ENCODE data around the gene PLCB4. TPM values are rescaled to one million over a fixed set of nuclear protein-coding genes. Genes with fewer than 3 reads are reported as not detected.

PLCB4 gene
- total and polyA plus RNA-seq, 4 donors = 17.1 to 32.5 (median 21.2) TPM

- no peak overlapping the region for H3K4me3 ChIP-seq (ENCODE audit: low read depth, low read length)
- H3K36me3 ChIP-seq (ENCODE audit: control insufficient read depth, insufficient read depth, low read length) = no peaks in the 10 kb centered on the region
- H3K27ac ChIP-seq (ENCODE audit: low read depth, low read length) = no peak overlapping the region
- H3K4me1 ChIP-seq (ENCODE audit: control insufficient read depth, insufficient read depth, low read length) = no peaks in the 10 kb centered on the region
- H3K9me3 ChIP-seq (ENCODE audit: control insufficient read depth, insufficient read depth, low read length) = no peaks in the 10 kb centered on the region
- H3K27me3 ChIP-seq (ENCODE audit: control insufficient read depth, insufficient read depth, low read length) = no peaks in the 10 kb centered on the region
- 100% methylated on average over 1 of the region's 4 CpGs for WGBS (ENCODE audit: insufficient coverage)
- no peak for DNase-seq (ENCODE audit: low read depth in 4 of 6, low spot score in 6 of 6)
These were observed 166.6 kb downstream of the PLCB4 start for GRCh38 chr20:9235518-9235917.

GRCh38 chr20:9236458-9236857 is 167.6 kb downstream of the PLCB4 start:
- peak in 1 of 6 donors; percentile 62 for DNase-seq (ENCODE audit: low read depth in 4 of 6, low spot score in 6 of 6)
- no peaks in the 10 kb centered on the region for H3K27me3 ChIP-seq (ENCODE audit: control insufficient read depth, insufficient read depth, low read length)
- H3K36me3 ChIP-seq (ENCODE audit: control insufficient read depth, insufficient read depth, low read length) = no peaks in the 10 kb centered on the region
- 57% methylated on average over 1 of the region's 4 CpGs for WGBS (ENCODE audit: insufficient coverage)
- no peak overlapping the region for H3K27ac ChIP-seq (ENCODE audit: low read depth, low read length)
- H3K9me3 ChIP-seq (ENCODE audit: control insufficient read depth, insufficient read depth, low read length) = no peaks in the 10 kb centered on the region
- no peaks in the 10 kb centered on the region for H3K4me1 ChIP-seq (ENCODE audit: control insufficient read depth, insufficient read depth, low read length)
- H3K4me3 ChIP-seq (ENCODE audit: low read depth, low read length) = no peak overlapping the region

GRCh38 chr20:9241232-9241692 is 172.4 kb downstream of the PLCB4 start:
- Histone ChIP-seq H3K4me3 (ENCODE audit: low read depth, low read length) (no peak overlapping the region), H3K36me3 (ENCODE audit: control insufficient read depth, insufficient read depth, low read length) (no peaks in the 10 kb centered on the region), H3K27ac (ENCODE audit: low read depth, low read length) (no peak overlapping the region), H3K9me3 (ENCODE audit: control insufficient read depth, insufficient read depth, low read length) (no peaks in the 10 kb centered on the region), H3K27me3 (ENCODE audit: control insufficient read depth, insufficient read depth, low read length) (no peaks in the 10 kb centered on the region), H3K4me1 (ENCODE audit: control insufficient read depth, insufficient read depth, low read length) (no peaks in the 10 kb centered on the region)
- DNase-seq (ENCODE audit: low read depth in 4 of 6, low spot score in 6 of 6) = no peak

- Histone ChIP-seq H3K27me3 (ENCODE audit: control insufficient read depth, insufficient read depth, low read length) (no peaks in the 10 kb centered on the region), H3K27ac (ENCODE audit: low read depth, low read length) (no peak overlapping the region), H3K9me3 (ENCODE audit: control insufficient read depth, insufficient read depth, low read length) (no peaks in the 10 kb centered on the region), H3K4me1 (ENCODE audit: control insufficient read depth, insufficient read depth, low read length) (no peaks in the 10 kb centered on the region), H3K36me3 (ENCODE audit: control insufficient read depth, insufficient read depth, low read length) (no peaks in the 10 kb centered on the region), H3K4me3 (ENCODE audit: low read depth, low read length) (no peak overlapping the region)
- WGBS (ENCODE audit: insufficient coverage) = 83% methylated on average over 3 of the region's 3 CpGs
- no peak for DNase-seq (ENCODE audit: low read depth in 4 of 6, low spot score in 6 of 6)
These were observed 173.0 kb downstream of the PLCB4 start for GRCh38 chr20:9241721-9242427.

GRCh38 chr20:9243986-9244385 is 175.1 kb downstream of the PLCB4 start:
- no peaks in the 10 kb centered on the region for H3K27me3 ChIP-seq (ENCODE audit: control insufficient read depth, insufficient read depth, low read length)
- DNase-seq (ENCODE audit: low read depth in 4 of 6, low spot score in 6 of 6) = no peak
- H3K4me3 ChIP-seq (ENCODE audit: low read depth, low read length) = no peak overlapping the region
- no CpG with 5 or more reads among the region's 1 CpG for WGBS (ENCODE audit: insufficient coverage)
- H3K27ac ChIP-seq (ENCODE audit: low read depth, low read length) = no peak overlapping the region
- H3K36me3 ChIP-seq (ENCODE audit: control insufficient read depth, insufficient read depth, low read length) = no peaks in the 10 kb centered on the region
- H3K9me3 ChIP-seq (ENCODE audit: control insufficient read depth, insufficient read depth, low read length) = no peaks in the 10 kb centered on the region
- H3K4me1 ChIP-seq (ENCODE audit: control insufficient read depth, insufficient read depth, low read length) = no peaks in the 10 kb centered on the region

GRCh38 chr20:9244811-9245210 is 175.9 kb downstream of the PLCB4 start:
- Histone ChIP-seq H3K9me3 (ENCODE audit: control insufficient read depth, insufficient read depth, low read length) (no peaks in the 10 kb centered on the region), H3K36me3 (ENCODE audit: control insufficient read depth, insufficient read depth, low read length) (no peaks in the 10 kb centered on the region), H3K27me3 (ENCODE audit: control insufficient read depth, insufficient read depth, low read length) (no peaks in the 10 kb centered on the region), H3K4me3 (ENCODE audit: low read depth, low read length) (no peak overlapping the region), H3K4me1 (ENCODE audit: control insufficient read depth, insufficient read depth, low read length) (no peaks in the 10 kb centered on the region), H3K27ac (ENCODE audit: low read depth, low read length) (no peak overlapping the region)
- DNase-seq (ENCODE audit: low read depth in 4 of 6, low spot score in 6 of 6) = no peak
- WGBS (ENCODE audit: insufficient coverage) = 93% methylated on average over 2 of the region's 2 CpGs

GRCh38 chr20:9246731-9247130 is 177.8 kb downstream of the PLCB4 start:
- Histone ChIP-seq H3K36me3 (ENCODE audit: control insufficient read depth, insufficient read depth, low read length) (no peaks in the 10 kb centered on the region), H3K27me3 (ENCODE audit: control insufficient read depth, insufficient read depth, low read length) (no peaks in the 10 kb centered on the region), H3K9me3 (ENCODE audit: control insufficient read depth, insufficient read depth, low read length) (no peaks in the 10 kb centered on the region), H3K4me3 (ENCODE audit: low read depth, low read length) (no peak overlapping the region), H3K4me1 (ENCODE audit: control insufficient read depth, insufficient read depth, low read length) (no peaks in the 10 kb centered on the region), H3K27ac (ENCODE audit: low read depth, low read length) (no peak overlapping the region)
- no peak for DNase-seq (ENCODE audit: low read depth in 4 of 6, low spot score in 6 of 6)
- WGBS (ENCODE audit: insufficient coverage) = no CpG with 5 or more reads among the region's 1 CpG

- no peak overlapping the region for H3K27ac ChIP-seq (ENCODE audit: low read depth, low read length)
- H3K4me3 ChIP-seq (ENCODE audit: low read depth, low read length) = no peak overlapping the region
- no peaks in the 10 kb centered on the region for H3K9me3 ChIP-seq (ENCODE audit: control insufficient read depth, insufficient read depth, low read length)
- H3K27me3 ChIP-seq (ENCODE audit: control insufficient read depth, insufficient read depth, low read length) = no peaks in the 10 kb centered on the region
- no peaks in the 10 kb centered on the region for H3K36me3 ChIP-seq (ENCODE audit: control insufficient read depth, insufficient read depth, low read length)
- H3K4me1 ChIP-seq (ENCODE audit: control insufficient read depth, insufficient read depth, low read length) = no peaks in the 10 kb centered on the region
- no CpG with 5 or more reads among the region's 1 CpG for WGBS (ENCODE audit: insufficient coverage)
- no peak for DNase-seq (ENCODE audit: low read depth in 4 of 6, low spot score in 6 of 6)
These were observed 181.6 kb downstream of the PLCB4 start for GRCh38 chr20:9250511-9250910.

- no peak for DNase-seq (ENCODE audit: low read depth in 4 of 6, low spot score in 6 of 6)
- 88% methylated on average over 3 of the region's 4 CpGs for WGBS (ENCODE audit: insufficient coverage)
- Histone ChIP-seq H3K4me3 (ENCODE audit: low read depth, low read length) (no peak overlapping the region), H3K4me1 (ENCODE audit: control insufficient read depth, insufficient read depth, low read length) (no peaks in the 10 kb centered on the region), H3K9me3 (ENCODE audit: control insufficient read depth, insufficient read depth, low read length) (no peaks in the 10 kb centered on the region), H3K36me3 (ENCODE audit: control insufficient read depth, insufficient read depth, low read length) (no peaks in the 10 kb centered on the region), H3K27me3 (ENCODE audit: control insufficient read depth, insufficient read depth, low read length) (no peaks in the 10 kb centered on the region), H3K27ac (ENCODE audit: low read depth, low read length) (no peak overlapping the region)
These were observed 184.2 kb downstream of the PLCB4 start for GRCh38 chr20:9253006-9253539.

GRCh38 chr20:9255171-9255570 is 186.3 kb downstream of the PLCB4 start:
- 100% methylated on average over 1 of the region's 1 CpG for WGBS (ENCODE audit: insufficient coverage)
- Histone ChIP-seq H3K27ac (ENCODE audit: low read depth, low read length) (no peak overlapping the region), H3K36me3 (ENCODE audit: control insufficient read depth, insufficient read depth, low read length) (no peaks in the 10 kb centered on the region), H3K4me3 (ENCODE audit: low read depth, low read length) (no peak overlapping the region), H3K27me3 (ENCODE audit: control insufficient read depth, insufficient read depth, low read length) (no peaks in the 10 kb centered on the region), H3K4me1 (ENCODE audit: control insufficient read depth, insufficient read depth, low read length) (no peaks in the 10 kb centered on the region), H3K9me3 (ENCODE audit: control insufficient read depth, insufficient read depth, low read length) (no peaks in the 10 kb centered on the region)
- DNase-seq (ENCODE audit: low read depth in 4 of 6, low spot score in 6 of 6) = no peak

Data from spinal cord (tissue), 10 donors.